Small intestine (tissue), 7 donors: ENCODE data around the gene TSPAN6. TPM values are rescaled to one million over a fixed set of nuclear protein-coding genes. Genes with fewer than 3 reads are reported as not detected.

ENCODE experiments used
- DNase-seq, 2 donors: peaks; one replicate each; pipeline versions ENCODE4 v3.0.0 to v3.0.0-alpha.2; 2013
- FAIRE-seq: peaks from 2 replicates; lab custom pipeline; 2012; peaks lifted over from hg19 to GRCh38; lab: Jason Lieb, UNC
- H3K27ac ChIP-seq, 3 donors: one replicate each; pipeline ENCODE4 v1.5.1; 2013; ENCODE audit warnings: low read length in 2 of 3, mild to moderate bottlenecking in 2 of 3, control low read depth in 1 of 3, inconsistent platforms in 1 of 3, low read depth in 1 of 3, moderate library complexity in 1 of 3
- H3K27me3 ChIP-seq, 3 donors: one replicate each; pipeline ENCODE4 v1.6.1; 2013; ENCODE audit warnings: low read length in 3 of 3, inconsistent platforms in 1 of 3; ENCODE audit not compliant: control insufficient read depth in 3 of 3, insufficient read depth in 3 of 3
- H3K36me3 ChIP-seq, 3 donors: one replicate each; pipeline ENCODE4 v1.6.1; 2013; ENCODE audit warnings: low read length in 3 of 3, inconsistent platforms in 1 of 3, low read depth in 1 of 3, mild to moderate bottlenecking in 1 of 3, moderate library complexity in 1 of 3; ENCODE audit not compliant: control insufficient read depth in 3 of 3, insufficient read depth in 2 of 3
- H3K4me1 ChIP-seq, 3 donors: one replicate each; pipeline ENCODE4 v1.6.1; 2013; ENCODE audit warnings: low read length in 2 of 3, inconsistent platforms in 1 of 3, low read depth in 1 of 3, mild to moderate bottlenecking in 1 of 3, moderate library complexity in 1 of 3; ENCODE audit not compliant: control insufficient read depth in 3 of 3, insufficient read depth in 2 of 3
- H3K4me3 ChIP-seq, 3 donors: one replicate each; pipeline ENCODE4 v1.5.1; 2013; ENCODE audit warnings: low read length in 3 of 3, control low read depth in 1 of 3, inconsistent platforms in 1 of 3, low read depth in 1 of 3, mild to moderate bottlenecking in 1 of 3, moderate library complexity in 1 of 3
- H3K9me3 ChIP-seq, 2 donors: one replicate each; pipeline ENCODE4 v1.6.1; 2013; ENCODE audit warnings: low read depth in 1 of 2, low read length in 1 of 2; ENCODE audit not compliant: control insufficient read depth in 2 of 2, insufficient read depth in 1 of 2
- WGBS, 3 donors: extraction: QIAGEN DNeasy Blood & Tissue Kit; methylation state at CpG; one replicate each; pipeline ENCODE4 v1.1.7; 2013; 5-methylcytosine and 5-hydroxymethylcytosine counted together
- polyA plus RNA-seq, 4 donors: library from polyadenylated mRNA; stranded (reverse) in 3 of 4; unstranded in 1 of 4; fragments of 200-250 nt in 3 of 4; fragments of 120-200 nt in 1 of 4; gene quantifications; one replicate each; pipeline versions ENCODE4 v1.2.1 to v1.2.3, GENCODE V29; 2013
- donor health status: healthy with polysubstance abuse.
- donor health status: control.
- donor health status: control.
- donor health status: Bipolar disorder and iron deficiency.
- donor health status: healthy.

The TSPAN6 gene
- polyA plus RNA-seq, 4 donors = 8.1 to 139 (median 18.1) TPM

DNA sequence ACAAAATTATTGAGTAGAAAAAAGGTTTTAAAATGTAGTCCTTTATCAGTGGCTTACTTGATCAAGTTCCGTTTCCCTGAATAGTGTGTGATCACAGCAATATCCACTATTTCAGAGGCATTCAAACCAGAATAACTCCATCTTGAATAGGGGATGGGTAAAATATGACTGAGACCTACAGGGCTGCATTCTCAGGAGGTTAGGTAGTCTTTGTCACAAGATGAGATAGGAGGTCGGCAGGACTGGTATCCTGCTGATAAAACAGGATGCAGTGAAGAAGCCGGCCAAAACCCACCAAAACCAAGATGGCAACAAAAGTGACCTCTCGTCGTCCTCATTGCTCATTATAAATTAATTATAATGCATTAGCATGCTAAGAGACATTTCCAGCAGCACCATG lies 24.7 kb downstream of the TSPAN6 start:
- no peak overlapping the region for H3K27ac ChIP-seq
- H3K27me3 ChIP-seq = no peaks in the 10 kb centered on the region
- H3K9me3 ChIP-seq = no peaks in the 10 kb centered on the region
- H3K4me1 ChIP-seq = no peaks in the 10 kb centered on the region
- 73 to 85% (median 83%) methylated on average over 5 of the region's 5 CpGs for WGBS, 3 donors
- no peak overlapping the region for H3K4me3 ChIP-seq
- FAIRE-seq = no peak
- DNase-seq = no peak
- no peaks in the 10 kb centered on the region for H3K36me3 ChIP-seq

GRCh38 chrX:100609591-100609990 lies 27.0 kb downstream of the TSPAN6 start:
- FAIRE-seq = no peak
- H3K36me3 ChIP-seq = no peaks in the 10 kb centered on the region
- H3K27ac ChIP-seq = no peak overlapping the region
- WGBS, 3 donors = 0 to 7% (median 4%) methylated on average over 1 of the region's 1 CpG
- no peak overlapping the region for H3K4me3 ChIP-seq
- no peaks in the 10 kb centered on the region for H3K9me3 ChIP-seq
- H3K4me1 ChIP-seq = no peaks in the 10 kb centered on the region
- DNase-seq = no peak
- no peaks in the 10 kb centered on the region for H3K27me3 ChIP-seq

DNA sequence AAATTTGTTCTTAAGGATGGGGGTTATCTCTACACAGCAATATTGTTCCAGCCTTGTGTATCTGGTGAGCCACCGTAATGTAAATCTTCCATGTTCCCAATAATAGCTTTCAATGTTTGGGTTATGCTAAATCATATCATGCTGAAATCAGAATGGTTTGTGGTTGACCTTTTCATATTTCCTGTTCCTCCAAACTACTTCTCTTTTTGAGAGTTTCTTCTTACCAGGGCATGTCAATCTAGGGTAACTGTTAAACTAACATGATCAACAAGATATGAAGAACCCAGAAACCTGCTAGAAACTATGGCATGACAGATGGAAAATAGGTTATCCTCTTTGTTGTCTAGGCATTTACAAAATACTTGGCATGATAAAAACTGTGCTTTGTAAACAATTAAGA lies 29.9 kb downstream of the TSPAN6 start:
- H3K4me3 ChIP-seq = no peak overlapping the region
- WGBS, 3 donors = 50 to 90% (median 69%) methylated on average over 1 of the region's 1 CpG
- no peak overlapping the region for H3K27ac ChIP-seq
- no peaks in the 10 kb centered on the region for H3K36me3 ChIP-seq
- no peaks in the 10 kb centered on the region for H3K27me3 ChIP-seq
- no peak for DNase-seq
- FAIRE-seq = no peak
- no peaks in the 10 kb centered on the region for H3K9me3 ChIP-seq
- no peaks in the 10 kb centered on the region for H3K4me1 ChIP-seq

- no peaks in the 10 kb centered on the region for H3K9me3 ChIP-seq
- no peaks in the 10 kb centered on the region for H3K36me3 ChIP-seq
- WGBS, 3 donors = 5 to 14% (median 13%) methylated on average over 1 of the region's 1 CpG
- H3K27ac ChIP-seq = peak overlapping the region in 1 of 3 donors; percentile 53
- H3K4me1 ChIP-seq = no peaks in the 10 kb centered on the region
- no peak overlapping the region for H3K4me3 ChIP-seq
- FAIRE-seq = no peak
- no peaks in the 10 kb centered on the region for H3K27me3 ChIP-seq
- DNase-seq = peak in 1 of 2 donors; percentile 18
These were observed 35.8 kb downstream of the TSPAN6 start for GRCh38 chrX:100600758-100601157.

GRCh38 chrX:100600340-100600739 lies 36.3 kb downstream of the TSPAN6 start:
- Histone ChIP-seq H3K4me3 (no peak overlapping the region), H3K27me3 (no peaks in the 10 kb centered on the region), H3K9me3 (no peaks in the 10 kb centered on the region), H3K36me3 (no peaks in the 10 kb centered on the region), H3K27ac (peak overlapping the region in 1 of 3 donors; percentile 53), H3K4me1 (no peaks in the 10 kb centered on the region)
- FAIRE-seq (no peak), DNase-seq (peak in 1 of 2 donors; percentile 24)

GRCh38 chrX:100599456-100599855 lies 37.1 kb downstream of the TSPAN6 start:
- H3K9me3 ChIP-seq = no peaks in the 10 kb centered on the region
- FAIRE-seq = no peak
- H3K4me3 ChIP-seq = no peak overlapping the region
- no peaks in the 10 kb centered on the region for H3K36me3 ChIP-seq
- H3K27ac ChIP-seq = no peak overlapping the region
- no peaks in the 10 kb centered on the region for H3K27me3 ChIP-seq
- WGBS, 3 donors = 77 to 96% (median 82%) methylated on average over 9 of the region's 9 CpGs
- no peak for DNase-seq
- H3K4me1 ChIP-seq = no peaks in the 10 kb centered on the region

- H3K4me1 ChIP-seq = peaks cover 0 to 19% (median 4%) of the 10 kb centered on the region in 3 donors
- no peaks in the 10 kb centered on the region for H3K36me3 ChIP-seq
- no peaks in the 10 kb centered on the region for H3K9me3 ChIP-seq
- H3K27ac ChIP-seq = no peak overlapping the region
- WGBS, 3 donors = 38 to 70% (median 62%) methylated on average over 2 of the region's 2 CpGs
- no peak overlapping the region for H3K4me3 ChIP-seq
- FAIRE-seq (no peak), DNase-seq (no peak)
- H3K27me3 ChIP-seq = no peaks in the 10 kb centered on the region
These were observed 40.0 kb downstream of the TSPAN6 start for GRCh38 chrX:100596601-100597000.

DNA sequence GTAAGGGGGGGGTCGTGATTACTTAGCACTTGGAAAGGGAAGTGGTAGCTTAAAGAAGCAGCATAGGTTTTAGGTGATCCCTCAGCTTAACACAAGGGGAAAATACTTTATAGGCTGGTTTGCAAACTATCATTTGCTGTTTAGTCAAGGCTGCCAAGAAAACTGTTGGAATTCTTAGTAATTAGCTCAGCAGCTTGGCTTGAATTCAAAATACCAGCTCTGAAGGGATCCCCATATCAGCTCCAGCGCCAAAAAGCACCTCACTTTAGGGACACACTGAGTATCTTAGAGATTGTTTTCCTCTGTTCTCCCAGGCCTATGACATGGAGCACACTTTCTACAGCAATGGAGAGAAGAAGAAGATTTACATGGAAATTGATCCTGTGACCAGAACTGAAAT lies 43.0 kb downstream of the TSPAN6 start:
- FAIRE-seq = no peak
- no peak for DNase-seq
- Histone ChIP-seq H3K36me3 (no peaks in the 10 kb centered on the region), H3K4me1 (peaks cover 0 to 27% (median 4%) of the 10 kb centered on the region in 3 donors), H3K27me3 (no peaks in the 10 kb centered on the region), H3K9me3 (no peaks in the 10 kb centered on the region), H3K4me3 (no peak overlapping the region), H3K27ac (peak overlapping the region in 1 of 3 donors; percentile 44)
- WGBS, 3 donors = 3 to 15% (median 13%) methylated on average over 2 of the region's 2 CpGs

GRCh38 chrX:100593126-100593525 lies 43.5 kb downstream of the TSPAN6 start:
- H3K4me1 ChIP-seq = peaks cover 0 to 27% (median 4%) of the 10 kb centered on the region in 3 donors
- peak in 1 of 2 donors; percentile 19 for DNase-seq
- H3K27ac ChIP-seq = peak overlapping the region in 1 of 3 donors; percentile 44
- no peaks in the 10 kb centered on the region for H3K27me3 ChIP-seq
- H3K4me3 ChIP-seq = no peak overlapping the region
- no peak for FAIRE-seq
- no peaks in the 10 kb centered on the region for H3K36me3 ChIP-seq
- WGBS, 3 donors = 24 to 28% (median 25%) methylated on average over 2 of the region's 2 CpGs
- no peaks in the 10 kb centered on the region for H3K9me3 ChIP-seq
